Fibroblast of the aortic adventitia (primary cell): ENCODE measurements around the gene RHNO1. TPM values are rescaled to one million over a fixed set of nuclear protein-coding genes. Genes with fewer than 3 reads are reported as not detected.
"Not testable (repeated sequence)": the region's sequence is repeated elsewhere in the genome, so short reads cannot be mapped to it uniquely, and the experiment has no call there.

Experiments
- DNase-seq: peaks from one replicate; pipeline ENCODE4 v3.0.0-alpha.2; 2010; ENCODE audit warnings: low read depth
- H3K4me3 ChIP-seq: 2 replicates; pipeline ENCODE4 v1.5.1; 2011; ENCODE audit warnings: low read depth, mild to moderate bottlenecking, control low read depth, low read length, moderate library complexity
- total RNA-seq: library from RNA; depleted of rRNA; stranded (reverse); fragments of >200 nt; gene quantifications from 2 replicates; pipeline ENCODE4 v1.2.3, GENCODE V29; 2012; ENCODE audit warnings: low replicate concordance
- TF ChIP-seq, protein P1 (sequence below): IDR thresholded peaks from 2 replicates; pipeline ENCODE4 v1.5.1; 2011; ENCODE audit warnings: mild to moderate bottlenecking, low read length, control low read depth, inconsistent platforms; ENCODE audit not compliant: insufficient read depth

The RHNO1 gene
- total RNA-seq, 1 donor, result 41.4 TPM

DNA sequence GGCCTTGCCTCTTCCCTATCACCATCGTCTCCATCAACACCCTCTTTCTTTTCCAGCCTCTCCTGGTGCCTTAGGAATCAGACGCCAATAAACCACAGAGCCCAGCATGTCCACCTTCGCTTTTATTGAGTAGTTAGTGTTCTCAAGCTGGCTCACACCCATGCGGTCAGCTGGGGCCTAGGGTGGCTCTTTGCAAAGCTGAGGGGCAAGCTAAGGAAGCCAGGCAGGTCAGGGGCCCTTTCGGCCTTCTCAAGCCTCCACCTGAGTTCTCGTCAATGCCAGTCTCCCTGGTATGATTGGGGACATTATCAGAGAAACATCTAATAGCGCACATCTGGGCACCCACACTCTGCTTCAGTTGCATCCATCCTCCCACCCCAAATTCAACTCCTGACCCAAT, 19.4 kb upstream of the RHNO1 start:
- DNase-seq, result no peak
- H3K4me3 ChIP-seq, result no peak overlapping the region
- TF ChIP-seq, protein P1, sequence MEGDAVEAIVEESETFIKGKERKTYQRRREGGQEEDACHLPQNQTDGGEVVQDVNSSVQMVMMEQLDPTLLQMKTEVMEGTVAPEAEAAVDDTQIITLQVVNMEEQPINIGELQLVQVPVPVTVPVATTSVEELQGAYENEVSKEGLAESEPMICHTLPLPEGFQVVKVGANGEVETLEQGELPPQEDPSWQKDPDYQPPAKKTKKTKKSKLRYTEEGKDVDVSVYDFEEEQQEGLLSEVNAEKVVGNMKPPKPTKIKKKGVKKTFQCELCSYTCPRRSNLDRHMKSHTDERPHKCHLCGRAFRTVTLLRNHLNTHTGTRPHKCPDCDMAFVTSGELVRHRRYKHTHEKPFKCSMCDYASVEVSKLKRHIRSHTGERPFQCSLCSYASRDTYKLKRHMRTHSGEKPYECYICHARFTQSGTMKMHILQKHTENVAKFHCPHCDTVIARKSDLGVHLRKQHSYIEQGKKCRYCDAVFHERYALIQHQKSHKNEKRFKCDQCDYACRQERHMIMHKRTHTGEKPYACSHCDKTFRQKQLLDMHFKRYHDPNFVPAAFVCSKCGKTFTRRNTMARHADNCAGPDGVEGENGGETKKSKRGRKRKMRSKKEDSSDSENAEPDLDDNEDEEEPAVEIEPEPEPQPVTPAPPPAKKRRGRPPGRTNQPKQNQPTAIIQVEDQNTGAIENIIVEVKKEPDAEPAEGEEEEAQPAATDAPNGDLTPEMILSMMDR, result no peak

DNA sequence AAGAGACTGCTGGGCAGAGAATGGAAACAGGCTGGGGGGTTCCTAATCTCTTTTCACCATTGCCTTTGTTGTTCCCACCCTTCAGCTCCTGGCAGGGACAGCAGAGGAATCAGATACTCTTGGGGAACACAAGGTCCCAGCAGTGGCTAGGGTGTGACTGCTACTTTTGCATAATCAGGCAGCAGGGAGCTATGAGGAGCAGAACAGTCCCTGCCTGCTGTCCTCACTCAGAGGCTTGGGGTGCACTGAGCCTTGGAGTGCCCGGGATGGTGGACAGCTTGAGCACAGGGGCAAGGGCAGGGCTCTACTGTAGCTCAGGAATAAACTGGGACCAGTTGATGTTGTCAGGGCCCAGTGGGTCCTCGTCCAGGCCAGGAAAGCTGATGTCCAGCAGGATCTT, 18.7 kb upstream of the RHNO1 start:
- no peak overlapping the region for H3K4me3 ChIP-seq
- DNase-seq, result no peak
- TF ChIP-seq, protein P1, result no peak

DNA sequence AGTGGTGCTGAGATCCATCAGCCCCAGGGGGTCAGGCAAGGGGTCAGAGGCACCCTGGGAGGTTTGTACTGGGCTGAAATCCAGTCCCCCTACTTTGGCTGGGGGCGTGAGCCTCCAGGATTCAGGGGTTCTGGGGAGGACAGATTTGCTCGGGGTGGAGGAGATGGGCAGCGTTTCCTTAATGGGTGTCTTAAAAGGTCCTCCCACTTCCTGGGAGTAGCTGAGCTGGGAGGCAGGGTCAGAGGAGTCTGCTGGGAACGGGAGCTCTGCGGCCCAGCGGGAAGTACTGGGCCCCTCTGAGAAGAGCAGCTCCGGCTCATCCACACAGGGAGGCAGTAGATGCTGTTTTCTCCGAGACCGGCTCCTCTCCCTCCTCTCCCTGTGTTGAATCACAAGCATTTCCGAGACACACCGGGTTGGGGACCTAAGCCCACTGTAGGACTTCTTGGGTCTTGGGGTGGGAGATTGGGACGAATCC, 18.0 kb upstream of the RHNO1 start:
- no peak overlapping the region for H3K4me3 ChIP-seq
- DNase-seq, result no peak
- TF ChIP-seq, protein P1, result no peak

DNA sequence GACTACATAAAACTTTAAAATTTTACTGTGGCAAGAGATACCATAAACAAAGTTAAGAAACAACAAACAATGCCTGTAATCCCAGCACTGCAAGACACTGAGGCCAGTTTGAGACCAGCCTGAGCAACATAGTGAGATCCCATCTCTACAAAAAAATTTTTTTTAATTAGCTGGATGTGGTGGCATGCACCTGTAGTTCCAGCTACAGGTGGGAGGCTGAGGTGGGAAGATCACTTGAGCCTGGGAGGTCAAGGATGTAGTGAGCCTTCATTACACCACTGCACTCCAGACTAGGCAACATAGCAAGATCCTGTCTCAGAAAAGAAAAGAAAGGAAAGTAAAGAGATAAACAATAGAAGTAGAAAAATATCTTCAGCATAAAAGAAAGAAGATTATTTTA, 16.9 kb upstream of the RHNO1 start:
- no peak overlapping the region for H3K4me3 ChIP-seq
- no peak for DNase-seq
- TF ChIP-seq, protein P1, result no peak

DNA sequence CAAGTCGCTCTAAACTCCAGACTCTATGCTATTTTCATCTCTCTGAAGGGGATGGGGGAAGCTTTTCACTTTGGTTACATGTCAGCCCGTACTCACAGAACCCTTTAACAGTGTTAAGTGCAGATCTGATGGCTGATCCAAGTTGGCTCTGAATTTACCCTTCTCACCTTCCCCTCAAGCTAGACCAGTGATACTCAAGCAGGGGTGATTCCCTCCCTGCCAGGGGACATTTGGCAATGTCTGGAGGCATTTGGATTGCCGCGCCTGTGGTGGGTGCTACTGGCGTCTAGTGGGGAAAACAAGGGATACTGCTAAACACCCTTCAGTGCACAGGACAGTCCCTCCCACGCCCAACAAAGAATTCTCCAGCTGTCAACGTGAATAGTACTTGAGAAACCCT, 14.1 kb upstream of the RHNO1 start:
- TF ChIP-seq, protein P1, result no peak

DNA sequence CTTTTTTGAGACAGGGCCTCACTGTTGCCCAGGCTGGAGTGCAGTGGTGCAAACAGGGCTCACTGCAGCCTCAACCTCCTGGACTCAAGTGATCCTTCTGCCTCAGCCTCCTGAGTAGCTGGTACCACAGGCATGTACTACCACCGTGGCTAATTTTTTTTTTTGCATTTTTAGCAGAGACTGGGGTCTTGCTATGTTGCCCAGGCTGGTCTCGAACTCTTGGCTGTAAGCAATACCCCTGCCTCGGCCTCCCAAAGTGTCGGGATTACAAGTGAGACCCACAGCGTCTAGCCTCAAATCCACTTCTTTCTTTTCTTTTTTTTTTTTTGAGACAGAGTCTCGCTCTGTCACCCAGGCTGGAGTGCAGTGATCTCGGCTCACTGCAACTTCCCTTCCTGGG, 13.6 kb upstream of the RHNO1 start:
- not testable (repeated sequence) for DNase-seq, H3K4me3 ChIP-seq

More for the DNA sequence above, 14.1 kb upstream of the RHNO1 start:
- no peak overlapping the region for H3K4me3 ChIP-seq
- DNase-seq, result no peak

DNA sequence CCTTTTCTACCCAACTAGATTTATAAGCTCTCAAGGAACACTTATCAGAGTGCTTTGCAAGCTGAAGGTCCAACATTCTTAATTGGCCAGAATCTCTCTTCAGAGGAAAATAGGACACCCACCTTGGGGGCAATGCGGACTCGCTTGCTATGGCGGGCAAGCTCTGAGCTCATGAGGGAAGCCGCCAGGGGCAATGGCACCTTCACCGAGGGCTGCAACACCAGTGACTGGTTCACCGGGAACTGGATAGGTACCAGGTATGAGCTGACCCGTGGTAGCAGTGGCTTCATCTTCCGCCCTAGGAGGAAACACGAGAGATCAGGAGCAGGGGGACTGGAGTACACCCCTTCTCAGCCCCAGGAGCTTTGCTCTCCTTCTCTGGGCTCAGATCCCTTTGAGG, 12.8 kb upstream of the RHNO1 start:
- H3K4me3 ChIP-seq, result no peak overlapping the region
- TF ChIP-seq, protein P1, result no peak
- no peak for DNase-seq

DNA sequence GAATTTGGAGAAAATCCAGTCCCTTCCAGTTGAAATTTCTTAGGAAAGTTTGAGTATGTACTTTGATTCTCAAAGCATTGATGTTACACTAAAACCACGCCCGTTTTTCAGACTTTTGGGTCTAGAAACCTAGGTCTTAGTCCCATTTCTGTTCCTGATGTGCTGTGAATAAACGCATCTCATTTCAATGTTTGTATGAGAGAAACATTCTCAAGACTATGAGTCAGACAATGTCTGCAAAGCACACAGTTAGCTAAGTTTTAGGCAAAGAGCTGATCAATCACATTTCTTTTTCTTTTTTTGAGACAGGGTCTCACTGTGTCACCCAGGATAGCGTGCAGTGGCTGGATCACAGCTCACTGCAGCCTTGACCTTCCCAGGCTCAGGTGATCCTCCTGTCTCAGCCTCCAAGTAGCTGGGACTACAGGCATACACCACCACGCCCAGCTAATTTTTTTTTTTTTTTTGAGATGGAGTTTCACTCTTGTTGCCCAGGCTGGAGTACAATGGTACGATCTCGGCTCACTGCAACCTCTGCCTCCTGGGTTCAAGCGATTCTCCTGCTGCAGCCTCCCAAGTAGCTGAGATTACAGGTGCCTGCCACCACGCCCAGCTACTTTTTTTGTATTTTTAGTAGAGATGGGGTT, 7.9 kb upstream of the RHNO1 start:
- not testable (repeated sequence) for H3K4me3 ChIP-seq
- peak; percentile 14 for DNase-seq
